GM19468 (cell line): ENCODE data around the gene TANC1.

Experiments
- ATAC-seq: cut with Tn5 transposase; IDR thresholded peaks from one replicate; pipeline ENCODE4 v1.9.1; 2021; ENCODE audit warnings: mild to moderate bottlenecking, moderate library complexity, moderate number of reproducible peaks; ENCODE audit not compliant: unreplicated experiment; ENCODE audit errors: extremely low read depth

The TANC1 gene

GRCh38 chr2:159151198-159152127 is 183.0 kb downstream of the TANC1 start:
- no peak for ATAC-seq

GRCh38 chr2:159152128-159152778 is 183.8 kb downstream of the TANC1 start:
- ATAC-seq: no peak

- ATAC-seq: no peak
These were observed 184.6 kb downstream of the TANC1 start for GRCh38 chr2:159153063-159153462.

GRCh38 chr2:159153463-159153862 is 185.0 kb downstream of the TANC1 start:
- ATAC-seq: no peak

- ATAC-seq: no peak
These were observed 185.5 kb downstream of the TANC1 start for GRCh38 chr2:159153951-159154350.

- ATAC-seq: no peak
These were observed 185.9 kb downstream of the TANC1 start for GRCh38 chr2:159154366-159154765.

- ATAC-seq: no peak
These were observed 186.9 kb downstream of the TANC1 start for GRCh38 chr2:159155320-159155719.

- ATAC-seq: no peak
These were observed 187.4 kb downstream of the TANC1 start for GRCh38 chr2:159155791-159156190.

GRCh38 chr2:159156834-159157233 is 188.4 kb downstream of the TANC1 start:
- ATAC-seq: no peak

- no peak for ATAC-seq
These were observed 189.1 kb downstream of the TANC1 start for GRCh38 chr2:159157361-159158209.

GRCh38 chr2:159160412-159160811 is 192.0 kb downstream of the TANC1 start:
- no peak for ATAC-seq

GRCh38 chr2:159160954-159161353 is 192.5 kb downstream of the TANC1 start:
- ATAC-seq: no peak

- no peak for ATAC-seq
These were observed 195.5 kb downstream of the TANC1 start for GRCh38 chr2:159163930-159164329.

- no peak for ATAC-seq
These were observed 196.0 kb downstream of the TANC1 start for GRCh38 chr2:159164457-159164911.

- ATAC-seq: no peak
These were observed 196.6 kb downstream of the TANC1 start for GRCh38 chr2:159165048-159165447.

- ATAC-seq: no peak
These were observed 200.3 kb downstream of the TANC1 start for GRCh38 chr2:159168707-159169106.

GRCh38 chr2:159169187-159169586 is 200.7 kb downstream of the TANC1 start:
- no peak for ATAC-seq

GRCh38 chr2:159172403-159172802 is 204.0 kb downstream of the TANC1 start:
- no peak for ATAC-seq

- ATAC-seq: no peak
These were observed 206.3 kb downstream of the TANC1 start for GRCh38 chr2:159174759-159175158.

- ATAC-seq: no peak
These were observed 206.7 kb downstream of the TANC1 start for GRCh38 chr2:159175182-159175581.
